Muscle of leg (tissue), 16 donors: ENCODE data around the gene RHOBTB1. TPM values are rescaled to one million over a fixed set of nuclear protein-coding genes. Genes with fewer than 3 reads are reported as not detected.

Experiments used
- DNase-seq: peaks from one replicate; pipeline ENCODE4 v3.0.0; 2013
- H3K27ac ChIP-seq: one replicate; pipeline ENCODE4 v1.5.1; 2013; ENCODE audit warnings: mild to moderate bottlenecking, low read length, control low read depth
- H3K27me3 ChIP-seq: one replicate; pipeline ENCODE4 v1.6.1; 2013; ENCODE audit warnings: low read length; ENCODE audit not compliant: control insufficient read depth, insufficient read depth
- H3K36me3 ChIP-seq: one replicate; pipeline ENCODE4 v1.6.1; 2013; ENCODE audit warnings: low read length; ENCODE audit not compliant: control insufficient read depth, insufficient read depth
- H3K4me1 ChIP-seq: one replicate; pipeline ENCODE4 v1.6.1; 2013; ENCODE audit warnings: low read length; ENCODE audit not compliant: control insufficient read depth, insufficient read depth
- H3K4me3 ChIP-seq: one replicate; pipeline ENCODE4 v1.5.1; 2013; ENCODE audit warnings: low read length, control low read depth
- H3K9me3 ChIP-seq: replicated peaks from 2 replicates; pipeline ENCODE4 v1.6.1; 2013; ENCODE audit warnings: low read depth, low read length; ENCODE audit not compliant: control insufficient read depth
- WGBS: methylation state at CpG from one replicate; pipeline ENCODE4 v1.1.5; 2013; ENCODE audit warnings: missing lambda C conversion rate; ENCODE audit not compliant: insufficient coverage; 5-methylcytosine and 5-hydroxymethylcytosine counted together
- long read RNA-seq, 11 donors: transcript quantifications; one replicate each; lab custom pipeline, GENCODE V29; 2026
- polyA plus RNA-seq, 8 donors: library from polyadenylated mRNA; unstranded; fragments of 120-200 nt; gene quantifications; one replicate each; pipeline versions ENCODE4 v1.2.1 to v1.2.3, GENCODE V29; 2013; ENCODE audit warnings: inconsistent platforms in 1 of 8, low replicate concordance in 1 of 8; ENCODE audit not compliant: insufficient read length in 8 of 8, insufficient read depth in 1 of 8
- total RNA-seq: library from RNA; stranded (reverse); fragments of 120-200 nt; gene quantifications from one replicate; pipeline ENCODE4 v1.2.4, GENCODE V29; 2013

The RHOBTB1 gene, protein sequence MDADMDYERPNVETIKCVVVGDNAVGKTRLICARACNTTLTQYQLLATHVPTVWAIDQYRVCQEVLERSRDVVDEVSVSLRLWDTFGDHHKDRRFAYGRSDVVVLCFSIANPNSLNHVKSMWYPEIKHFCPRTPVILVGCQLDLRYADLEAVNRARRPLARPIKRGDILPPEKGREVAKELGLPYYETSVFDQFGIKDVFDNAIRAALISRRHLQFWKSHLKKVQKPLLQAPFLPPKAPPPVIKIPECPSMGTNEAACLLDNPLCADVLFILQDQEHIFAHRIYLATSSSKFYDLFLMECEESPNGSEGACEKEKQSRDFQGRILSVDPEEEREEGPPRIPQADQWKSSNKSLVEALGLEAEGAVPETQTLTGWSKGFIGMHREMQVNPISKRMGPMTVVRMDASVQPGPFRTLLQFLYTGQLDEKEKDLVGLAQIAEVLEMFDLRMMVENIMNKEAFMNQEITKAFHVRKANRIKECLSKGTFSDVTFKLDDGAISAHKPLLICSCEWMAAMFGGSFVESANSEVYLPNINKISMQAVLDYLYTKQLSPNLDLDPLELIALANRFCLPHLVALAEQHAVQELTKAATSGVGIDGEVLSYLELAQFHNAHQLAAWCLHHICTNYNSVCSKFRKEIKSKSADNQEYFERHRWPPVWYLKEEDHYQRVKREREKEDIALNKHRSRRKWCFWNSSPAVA
- total RNA-seq (31.9 TPM), polyA plus RNA-seq (10 to 100 TPM; 18.0 to 27.2 (median 21.9) TPM)
- long read RNA-seq, donor 1, full-length matches to known transcripts: 2 of 2 reads
- long read RNA-seq, donor 1, partial matches to known transcripts: 0 of 2 reads
- long read RNA-seq, donor 1, other reads (novel, unspliced or antisense): 0 of 2 reads
- long read RNA-seq, donor 2: 0 reads
- long read RNA-seq, donor 3, full-length matches to known transcripts: 1 of 1 reads
- long read RNA-seq, donor 3, partial matches to known transcripts: 0 of 1 reads
- long read RNA-seq, donor 3, other reads (novel, unspliced or antisense): 0 of 1 reads
- long read RNA-seq, donor 4, full-length matches to known transcripts: 1 of 1 reads
- long read RNA-seq, donor 4, partial matches to known transcripts: 0 of 1 reads
- long read RNA-seq, donor 4, other reads (novel, unspliced or antisense): 0 of 1 reads
- long read RNA-seq, donor 5, full-length matches to known transcripts: 4 of 4 reads
- long read RNA-seq, donor 5, partial matches to known transcripts: 0 of 4 reads
- long read RNA-seq, donor 5, other reads (novel, unspliced or antisense): 0 of 4 reads
- long read RNA-seq, donor 6, full-length matches to known transcripts: 1 of 1 reads
- long read RNA-seq, donor 6, partial matches to known transcripts: 0 of 1 reads
- long read RNA-seq, donor 6, other reads (novel, unspliced or antisense): 0 of 1 reads
- long read RNA-seq, donor 7, full-length matches to known transcripts: 1 of 1 reads
- long read RNA-seq, donor 7, partial matches to known transcripts: 0 of 1 reads
- long read RNA-seq, donor 7, other reads (novel, unspliced or antisense): 0 of 1 reads
- long read RNA-seq, donor 8: 0 reads
- long read RNA-seq, donor 9: 0 reads
- long read RNA-seq, donor 10, full-length matches to known transcripts: 2 of 2 reads
- long read RNA-seq, donor 10, partial matches to known transcripts: 0 of 2 reads
- long read RNA-seq, donor 10, other reads (novel, unspliced or antisense): 0 of 2 reads
- long read RNA-seq, donor 11, full-length matches to known transcripts: 2 of 2 reads
- long read RNA-seq, donor 11, partial matches to known transcripts: 0 of 2 reads
- long read RNA-seq, donor 11, other reads (novel, unspliced or antisense): 0 of 2 reads

DNA sequence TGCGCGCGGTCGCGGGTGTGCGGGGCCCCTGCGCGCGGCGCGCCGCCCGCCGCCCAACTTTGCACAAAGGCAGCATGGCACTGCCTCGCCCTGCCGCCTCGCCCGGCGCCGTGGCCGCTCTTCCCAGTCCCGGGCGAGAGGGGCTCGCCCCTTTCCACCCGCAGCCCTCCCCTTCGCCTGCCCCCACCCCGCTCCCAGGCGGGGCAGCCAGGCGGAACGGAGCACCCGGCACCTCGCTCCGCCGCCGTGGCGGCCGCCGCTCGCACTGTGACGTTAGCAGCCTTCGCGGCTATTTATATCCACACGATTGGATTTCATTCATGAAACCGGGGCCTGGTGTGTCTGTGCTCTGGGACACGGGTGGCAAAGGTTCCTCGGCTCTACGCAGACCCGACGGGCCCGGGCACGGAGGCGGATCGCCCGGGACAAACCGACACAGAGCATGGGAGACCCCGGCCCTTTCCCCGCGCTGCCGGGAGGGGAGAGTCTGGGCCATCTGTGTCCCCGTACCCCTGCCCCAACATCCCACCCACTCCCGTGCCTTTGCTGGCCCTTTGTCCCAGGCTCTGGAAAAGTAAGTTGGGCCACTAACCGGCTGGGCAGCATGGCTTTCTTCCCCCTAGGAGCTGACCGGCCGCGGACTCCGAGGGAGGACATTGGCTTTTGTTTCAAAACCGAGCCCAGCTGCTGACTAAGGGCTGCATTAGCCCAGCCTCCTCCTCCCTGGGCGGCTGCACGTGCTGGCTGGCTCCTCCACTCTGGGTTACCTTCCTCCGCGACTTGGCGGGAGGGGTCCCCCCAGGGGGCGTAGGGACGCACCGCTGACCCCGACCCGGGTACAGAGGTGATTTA is at the start of gene RHOBTB1:
RHOBTB1 (minus strand) TSS at position 128 of the 852 bp plus-strand sequence. CDS start 32,643 bp downstream, outside the sequence.
- peak; percentile 94 for DNase-seq
- peaks cover 9% of the 10 kb centered on the region for H3K4me1 ChIP-seq
- no peaks in the 10 kb centered on the region for H3K27me3 ChIP-seq
- WGBS: under 1% methylated on average over 67 of the region's 77 CpGs
- H3K36me3 ChIP-seq: peaks cover 2% of the 10 kb centered on the region
- peak within 1 kb of the TSS; percentile 98 for H3K27ac ChIP-seq
- peak within 1 kb of the TSS; percentile 84 for H3K4me3 ChIP-seq
- no peaks in the 10 kb centered on the region for H3K9me3 ChIP-seq

DNA sequence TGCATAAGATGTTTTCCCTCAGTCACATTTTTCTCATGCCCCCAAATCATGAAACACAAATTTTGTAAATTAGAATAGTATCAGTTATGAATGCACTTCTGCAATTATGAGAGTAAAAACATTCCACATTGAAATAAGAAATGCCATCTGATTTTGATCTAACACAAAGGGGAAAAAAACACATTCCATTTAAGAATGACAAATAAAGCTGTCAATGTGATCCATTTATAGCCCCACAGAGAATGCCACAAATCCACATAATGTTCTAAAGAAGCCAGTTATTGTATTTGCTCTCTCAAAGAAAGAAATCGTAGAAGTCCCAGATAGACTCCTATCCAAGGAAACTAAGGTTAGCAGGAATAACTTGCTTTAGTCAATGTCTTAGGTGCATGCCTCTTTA is 48.7 kb upstream of the RHOBTB1 start:
- DNase-seq: no peak
- Histone ChIP-seq H3K9me3 (peaks cover 2% of the 10 kb centered on the region), H3K27me3 (no peaks in the 10 kb centered on the region), H3K36me3 (no peaks in the 10 kb centered on the region), H3K4me3 (no peak overlapping the region), H3K27ac (no peak overlapping the region), H3K4me1 (no peaks in the 10 kb centered on the region)
- no CpG with 5 or more reads among the region's 1 CpG for WGBS

DNA sequence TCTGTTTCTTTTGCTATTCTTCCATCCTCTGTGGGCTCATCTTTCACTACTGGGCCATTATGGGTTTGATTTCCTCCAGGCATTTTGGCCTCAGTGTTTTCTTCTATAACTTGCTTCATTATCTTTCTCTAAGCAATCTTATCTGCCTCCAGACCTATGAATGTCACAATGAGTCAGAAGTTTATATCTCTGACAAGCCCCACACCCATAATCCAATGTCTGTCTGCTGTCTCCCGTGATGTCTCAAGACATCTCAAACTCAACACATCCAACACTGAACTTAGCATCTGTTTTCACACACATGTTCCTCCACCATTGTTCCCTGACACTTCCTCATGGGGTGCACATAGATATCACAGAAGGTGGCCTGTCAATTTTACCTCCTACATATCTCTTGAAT is 46.7 kb upstream of the RHOBTB1 start:
- no peaks in the 10 kb centered on the region for H3K36me3 ChIP-seq
- H3K9me3 ChIP-seq: peaks cover 2% of the 10 kb centered on the region
- H3K27me3 ChIP-seq: no peaks in the 10 kb centered on the region
- WGBS: 89% methylated on average over 1 of the region's 1 CpG
- no peak overlapping the region for H3K27ac ChIP-seq
- no peak overlapping the region for H3K4me3 ChIP-seq
- DNase-seq: no peak
- peaks cover 3% of the 10 kb centered on the region for H3K4me1 ChIP-seq

DNA sequence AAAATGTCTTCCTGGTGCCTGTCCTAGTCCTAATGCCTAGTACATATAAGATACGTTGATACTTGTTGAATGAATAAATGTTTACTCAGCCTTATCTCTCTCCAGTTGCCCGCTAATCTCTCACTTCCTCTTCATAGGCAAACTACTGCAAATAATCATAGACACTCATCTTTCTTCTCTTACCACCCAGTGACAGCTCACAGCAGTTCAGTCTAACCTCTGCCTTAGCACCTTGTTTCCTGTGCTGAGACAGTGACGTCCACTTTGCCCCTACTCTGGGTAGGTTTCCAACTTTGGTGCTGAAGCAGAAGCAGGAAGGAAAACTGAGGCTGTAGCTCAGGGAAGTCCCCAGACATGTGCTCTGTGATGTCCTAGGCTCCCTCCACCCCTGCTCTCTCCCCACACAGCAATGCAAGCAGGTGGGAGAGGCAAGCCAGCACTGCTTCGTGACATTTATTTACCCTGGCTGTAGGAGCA is 45.5 kb upstream of the RHOBTB1 start:
- Histone ChIP-seq H3K27ac (no peak overlapping the region), H3K36me3 (no peaks in the 10 kb centered on the region), H3K9me3 (peaks cover 2% of the 10 kb centered on the region), H3K4me3 (no peak overlapping the region), H3K4me1 (peaks cover 3% of the 10 kb centered on the region), H3K27me3 (no peaks in the 10 kb centered on the region)
- WGBS: 89% methylated on average over 1 of the region's 4 CpGs
- DNase-seq: no peak

DNA sequence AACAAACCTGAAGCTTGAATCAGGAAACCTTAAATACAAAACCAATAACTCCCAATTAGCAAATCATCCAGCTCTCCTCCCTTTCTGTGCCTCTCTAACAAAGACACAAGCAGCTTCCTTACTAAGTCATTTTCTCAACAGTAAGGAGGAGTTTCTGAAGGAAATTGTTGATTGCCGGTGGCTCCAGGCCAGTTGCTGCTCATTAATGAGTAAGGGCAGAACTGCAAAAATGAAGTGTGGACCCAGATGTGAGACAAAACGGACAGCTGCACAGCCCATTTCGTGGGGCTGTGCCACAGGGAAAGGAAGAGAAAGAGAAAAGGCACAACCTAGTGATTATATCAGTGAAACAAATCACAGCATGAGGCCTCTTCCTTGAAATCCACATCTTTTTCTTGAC is 42.8 kb upstream of the RHOBTB1 start:
- H3K27me3 ChIP-seq: no peaks in the 10 kb centered on the region
- peak; percentile 28 for DNase-seq
- H3K27ac ChIP-seq: peak overlapping the region; percentile 22
- no CpG with 5 or more reads among the region's 3 CpGs for WGBS
- H3K9me3 ChIP-seq: peaks cover 2% of the 10 kb centered on the region
- H3K4me3 ChIP-seq: no peak overlapping the region
- H3K36me3 ChIP-seq: no peaks in the 10 kb centered on the region
- H3K4me1 ChIP-seq: peaks cover 3% of the 10 kb centered on the region

DNA sequence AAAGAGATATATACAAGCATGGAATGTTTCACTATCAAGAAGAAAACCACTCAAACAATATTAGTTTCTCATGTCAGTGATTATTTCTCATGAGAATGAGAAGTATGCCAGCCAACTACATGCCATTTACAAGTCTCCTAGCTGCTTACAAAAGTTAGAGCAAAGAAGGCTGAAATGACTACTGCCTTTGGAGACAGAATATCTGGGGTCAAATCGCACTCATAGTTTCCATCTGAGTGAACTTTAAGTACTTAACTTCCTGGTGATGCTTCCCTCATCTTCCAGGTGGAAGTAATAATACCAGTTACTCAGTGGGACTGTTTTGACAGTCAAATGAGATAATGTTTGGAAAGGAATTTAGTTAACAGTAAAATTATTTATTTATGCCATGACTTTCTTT is 42.0 kb upstream of the RHOBTB1 start:
- peak; percentile 23 for DNase-seq
- WGBS: no CpG with 5 or more reads among the region's 1 CpG
- no peak overlapping the region for H3K4me3 ChIP-seq

DNA sequence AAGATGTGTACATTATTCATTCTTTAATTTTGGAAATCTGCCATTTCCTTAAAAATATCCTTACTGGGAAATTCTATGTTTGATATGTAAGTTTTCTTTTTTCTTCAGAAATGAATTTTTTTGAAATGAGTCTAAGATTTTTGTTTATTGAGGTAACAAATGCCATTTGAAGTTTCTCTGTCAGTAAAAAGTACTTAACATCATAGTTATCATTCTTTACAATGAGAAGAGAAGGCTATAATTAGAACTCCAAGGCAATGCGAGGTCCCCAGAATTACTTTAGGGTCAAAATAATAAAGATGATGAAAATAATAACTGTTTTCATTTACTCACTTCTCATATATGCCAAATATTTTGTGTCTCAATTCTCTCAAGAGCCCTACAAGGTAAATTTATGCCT is 37.0 kb upstream of the RHOBTB1 start:
- no peaks in the 10 kb centered on the region for H3K4me1 ChIP-seq
- H3K4me3 ChIP-seq: no peak overlapping the region
- WGBS: no CpG with 5 or more reads among the region's 1 CpG
- no peaks in the 10 kb centered on the region for H3K36me3 ChIP-seq
- no peak overlapping the region for H3K27ac ChIP-seq
- DNase-seq: no peak
- no peaks in the 10 kb centered on the region for H3K27me3 ChIP-seq
- H3K9me3 ChIP-seq: no peaks in the 10 kb centered on the region

More for the DNA sequence above, 42.0 kb upstream of the RHOBTB1 start:
- Histone ChIP-seq H3K4me1 (peaks cover 3% of the 10 kb centered on the region), H3K9me3 (peaks cover 2% of the 10 kb centered on the region), H3K27me3 (no peaks in the 10 kb centered on the region), H3K36me3 (no peaks in the 10 kb centered on the region), H3K27ac (no peak overlapping the region)

DNA sequence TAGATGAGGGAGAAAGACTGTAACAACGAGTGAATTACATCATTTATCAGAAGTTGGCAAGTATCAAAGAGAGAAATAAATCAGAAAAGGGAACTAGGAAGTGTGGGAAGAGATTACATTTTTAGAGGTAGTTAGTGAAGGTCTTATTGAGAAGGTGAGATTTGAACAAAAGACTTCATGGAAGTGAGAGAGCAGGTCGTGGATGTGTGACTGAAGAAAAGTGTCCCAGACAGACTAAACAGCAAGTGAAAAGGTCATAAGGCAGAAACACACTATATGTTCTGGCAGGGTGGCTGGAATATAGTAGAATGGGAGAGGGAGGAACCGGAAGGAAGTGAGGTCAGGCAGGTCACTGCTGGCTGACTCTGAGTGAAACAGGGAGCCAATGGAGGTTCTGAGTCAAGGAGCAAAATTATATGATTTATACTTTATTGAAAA is 35.7 kb upstream of the RHOBTB1 start:
- no peak overlapping the region for H3K27ac ChIP-seq
- no peaks in the 10 kb centered on the region for H3K9me3 ChIP-seq
- H3K36me3 ChIP-seq: no peaks in the 10 kb centered on the region
- no peaks in the 10 kb centered on the region for H3K27me3 ChIP-seq
- H3K4me1 ChIP-seq: no peaks in the 10 kb centered on the region
- WGBS: 55% methylated on average over 2 of the region's 3 CpGs
- no peak for DNase-seq
- H3K4me3 ChIP-seq: no peak overlapping the region
